ENCODE measurements around the gene SUDS3.

GRCh38 chr12:118370601-118371000, 5.8 kb upstream of the SUDS3 start:
- TF ChIP-seq POLR2AphosphoS5 (IDR thresholded peaks at IDR 0.05; ENCODE audit: borderline replicate concordance, low read depth, low read length) (no peak), EZH2 (IDR thresholded peaks at IDR 0.05) (no peak), FOXP2 (optimal IDR thresholded peaks at IDR 0.05; ENCODE audit: control extremely low read depth, extremely low read length, insufficient read depth) (no peak)
